Gastroesophageal sphincter (tissue), 3 donors: Measurements from ENCODE around the gene AREL1.

Experiments
- EP300 ChIP-seq: sonication (generic); formaldehyde crosslinking; IDR thresholded peaks from one replicate; pipeline ENCODE4 v1.6.1; 2017; ENCODE audit warnings: antibody characterized with exemption, mild to moderate bottlenecking
- POLR2A ChIP-seq, 2 donors: fragments of 450-650 bp; IDR thresholded peaks; one replicate each; pipeline ENCODE4 v1.6.1; 2017; ENCODE audit warnings: antibody characterized with exemption in 2 of 2, mild to moderate bottlenecking in 2 of 2, moderate library complexity in 1 of 2
- POLR2AphosphoS5 ChIP-seq: sonication (generic); formaldehyde crosslinking; IDR thresholded peaks from one replicate; pipeline ENCODE4 v1.6.1; 2017; ENCODE audit warnings: antibody characterized with exemption
- TF ChIP-seq, protein P1 (sequence below), 4 experiments: fragments of 200-600 bp in 2 of 4; fragments of 450-650 bp in 2 of 4; sonication (generic) in 1 of 4; IDR thresholded peaks; one replicate each; pipeline ENCODE4 v1.5.1; 2017 to 2019; ENCODE audit warnings: antibody characterized with exemption in 4 of 4, mild to moderate bottlenecking in 2 of 4, moderate library complexity in 2 of 4

- TF ChIP-seq, protein P1, sequence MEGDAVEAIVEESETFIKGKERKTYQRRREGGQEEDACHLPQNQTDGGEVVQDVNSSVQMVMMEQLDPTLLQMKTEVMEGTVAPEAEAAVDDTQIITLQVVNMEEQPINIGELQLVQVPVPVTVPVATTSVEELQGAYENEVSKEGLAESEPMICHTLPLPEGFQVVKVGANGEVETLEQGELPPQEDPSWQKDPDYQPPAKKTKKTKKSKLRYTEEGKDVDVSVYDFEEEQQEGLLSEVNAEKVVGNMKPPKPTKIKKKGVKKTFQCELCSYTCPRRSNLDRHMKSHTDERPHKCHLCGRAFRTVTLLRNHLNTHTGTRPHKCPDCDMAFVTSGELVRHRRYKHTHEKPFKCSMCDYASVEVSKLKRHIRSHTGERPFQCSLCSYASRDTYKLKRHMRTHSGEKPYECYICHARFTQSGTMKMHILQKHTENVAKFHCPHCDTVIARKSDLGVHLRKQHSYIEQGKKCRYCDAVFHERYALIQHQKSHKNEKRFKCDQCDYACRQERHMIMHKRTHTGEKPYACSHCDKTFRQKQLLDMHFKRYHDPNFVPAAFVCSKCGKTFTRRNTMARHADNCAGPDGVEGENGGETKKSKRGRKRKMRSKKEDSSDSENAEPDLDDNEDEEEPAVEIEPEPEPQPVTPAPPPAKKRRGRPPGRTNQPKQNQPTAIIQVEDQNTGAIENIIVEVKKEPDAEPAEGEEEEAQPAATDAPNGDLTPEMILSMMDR (IDR thresholded peaks at IDR 0.05): no peak
- no peak for TF ChIP-seq POLR2A (IDR thresholded peaks at IDR 0.05)
- TF ChIP-seq EP300: no peak
- TF ChIP-seq POLR2AphosphoS5: no peak
Measured at GRCh38 chr14:74756326-74756725, 43.4 kb upstream of the AREL1 start.
